Upper lobe of left lung (tissue), 6 donors: ENCODE data around the gene IL1RAP. TPM values are rescaled to one million over a fixed set of nuclear protein-coding genes. Genes with fewer than 3 reads are reported as not detected.

Experiments
- ATAC-seq, 2 donors: fragments of 200-7000 bp; cut with Tn5 transposase; one replicate each; pipeline ENCODE4 v1.9.1; 2022; ENCODE audit warnings: mild to moderate bottlenecking in 2 of 2, moderate library complexity in 2 of 2; ENCODE audit not compliant: low FRiP score in 2 of 2
- DNase-seq, 2 donors: peaks; one replicate each; pipeline ENCODE4 v3.0.0-alpha.2; 2019 to 2020
- H3K27ac ChIP-seq, 4 donors: fragments of 200-600 bp; sonication (generic); one replicate each; pipeline ENCODE4 v1.5.1; 2016 to 2019
- H3K27me3 ChIP-seq, 4 donors: fragments of 200-600 bp; sonication (generic); one replicate each; pipeline ENCODE4 v1.5.1; 2017 to 2019
- H3K36me3 ChIP-seq, 4 donors: fragments of 200-600 bp; sonication (generic); one replicate each; pipeline ENCODE4 v1.5.1; 2016 to 2019
- H3K4me1 ChIP-seq, 4 donors: fragments of 200-600 bp; sonication (generic); one replicate each; pipeline ENCODE4 v1.5.1; 2018 to 2019
- H3K4me3 ChIP-seq, 4 donors: fragments of 200-600 bp; sonication (generic); one replicate each; pipeline ENCODE4 v1.5.1; 2017 to 2019; ENCODE audit warnings: mild to moderate bottlenecking in 2 of 4, moderate library complexity in 1 of 4
- H3K9me3 ChIP-seq, 4 donors: fragments of 200-600 bp; sonication (generic); one replicate each; pipeline ENCODE4 v1.5.1; 2018 to 2019
- EP300 ChIP-seq, 4 donors: sonication (generic); formaldehyde crosslinking; IDR thresholded peaks; one replicate each; pipeline ENCODE4 v1.5.1; 2017; ENCODE audit warnings: antibody characterized with exemption in 4 of 4, control low read depth in 2 of 4
- POLR2A ChIP-seq, 4 donors: fragments of 450-650 bp; IDR thresholded peaks; one replicate each; pipeline ENCODE4 v1.5.1; 2016 to 2017; ENCODE audit warnings: antibody characterized with exemption in 4 of 4, mild to moderate bottlenecking in 2 of 4
- POLR2AphosphoS5 ChIP-seq, 2 donors: sonication (generic); formaldehyde crosslinking; IDR thresholded peaks; one replicate each; pipeline ENCODE4 v1.5.1; 2017; ENCODE audit warnings: antibody characterized with exemption in 2 of 2
- WGBS, 2 donors: methylation state at CpG; one replicate each; pipeline ENCODE4 v1.1.5; 2017 to 2018; 5-methylcytosine and 5-hydroxymethylcytosine counted together
- total RNA-seq, 6 donors: library from RNA; depleted of rRNA in 4 of 6; stranded (reverse); fragments of >200 nt in 4 of 6; gene quantifications; one replicate each; pipeline versions ENCODE4 v1.1.0 to v1.2.1, GENCODE V29; 2016 to 2021
- TF ChIP-seq, protein P1 (sequence below), 6 experiments: fragments of 450-650 bp in 4 of 6; fragments of 200-600 bp in 2 of 6; sonication (generic) in 2 of 6; IDR thresholded peaks; one replicate each; pipeline ENCODE4 v1.5.1; 2016 to 2019; ENCODE audit warnings: antibody characterized with exemption in 6 of 6
- donor health status: DM: no; HTN: no; CAD: no; lungs with moderate emphysema.
- donor health status: DM: no; HTN: yes; CAD: no; lungs with severe emphysema.

The IL1RAP gene
- total RNA-seq, 6 donors from 2014 or later: 6.3 to 29.8 (median 22.7) TPM

- WGBS, 2 donors: 97 to 100% methylated on average over 1 of the region's 1 CpG
Measured at GRCh38 chr3:190524942-190525341, 11.1 kb downstream of the IL1RAP start.

DNA sequence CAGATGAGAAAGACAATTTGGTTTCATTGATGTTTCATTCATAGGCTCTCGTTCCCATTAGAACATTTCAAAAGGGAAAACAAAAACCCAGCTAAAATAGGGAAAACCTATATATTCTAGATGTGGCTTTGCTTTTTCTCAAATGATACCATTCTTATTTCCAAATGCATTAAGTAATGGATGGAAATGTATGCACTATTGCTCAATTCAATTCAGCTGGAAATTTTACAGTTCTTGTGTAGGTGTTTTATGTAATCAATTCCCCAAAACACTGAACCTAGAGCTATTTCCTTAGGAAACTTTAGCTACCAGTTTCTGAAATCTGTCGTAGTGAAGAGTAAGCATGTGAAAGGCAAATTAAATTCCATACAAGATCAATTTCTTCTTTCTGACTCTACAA, 11.7 kb downstream of the IL1RAP start:
- no peaks in the 10 kb centered on the region for H3K27me3 ChIP-seq
- no peak for ATAC-seq
- no peak for TF ChIP-seq POLR2AphosphoS5 (IDR thresholded peaks at IDR 0.05)
- no peak for TF ChIP-seq EP300 (IDR thresholded peaks at IDR 0.05)
- TF ChIP-seq, protein P1, sequence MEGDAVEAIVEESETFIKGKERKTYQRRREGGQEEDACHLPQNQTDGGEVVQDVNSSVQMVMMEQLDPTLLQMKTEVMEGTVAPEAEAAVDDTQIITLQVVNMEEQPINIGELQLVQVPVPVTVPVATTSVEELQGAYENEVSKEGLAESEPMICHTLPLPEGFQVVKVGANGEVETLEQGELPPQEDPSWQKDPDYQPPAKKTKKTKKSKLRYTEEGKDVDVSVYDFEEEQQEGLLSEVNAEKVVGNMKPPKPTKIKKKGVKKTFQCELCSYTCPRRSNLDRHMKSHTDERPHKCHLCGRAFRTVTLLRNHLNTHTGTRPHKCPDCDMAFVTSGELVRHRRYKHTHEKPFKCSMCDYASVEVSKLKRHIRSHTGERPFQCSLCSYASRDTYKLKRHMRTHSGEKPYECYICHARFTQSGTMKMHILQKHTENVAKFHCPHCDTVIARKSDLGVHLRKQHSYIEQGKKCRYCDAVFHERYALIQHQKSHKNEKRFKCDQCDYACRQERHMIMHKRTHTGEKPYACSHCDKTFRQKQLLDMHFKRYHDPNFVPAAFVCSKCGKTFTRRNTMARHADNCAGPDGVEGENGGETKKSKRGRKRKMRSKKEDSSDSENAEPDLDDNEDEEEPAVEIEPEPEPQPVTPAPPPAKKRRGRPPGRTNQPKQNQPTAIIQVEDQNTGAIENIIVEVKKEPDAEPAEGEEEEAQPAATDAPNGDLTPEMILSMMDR (IDR thresholded peaks at IDR 0.05): no peak
- TF ChIP-seq POLR2A (IDR thresholded peaks at IDR 0.05): no peak
- peaks cover 0 to 9% (median 4%) of the 10 kb centered on the region in 4 donors for H3K4me1 ChIP-seq
- H3K9me3 ChIP-seq: no peaks in the 10 kb centered on the region
- 81 to 88% methylated on average over 2 of the region's 2 CpGs for WGBS, 2 donors
- H3K36me3 ChIP-seq: no peaks in the 10 kb centered on the region
- no peak for DNase-seq
- no peak overlapping the region for H3K27ac ChIP-seq
- no peak overlapping the region for H3K4me3 ChIP-seq

More at GRCh38 chr3:190524942-190525341, 11.1 kb downstream of the IL1RAP start:
- Histone ChIP-seq H3K4me3 (no peak overlapping the region), H3K27ac (no peak overlapping the region), H3K36me3 (no peaks in the 10 kb centered on the region), H3K27me3 (no peaks in the 10 kb centered on the region), H3K9me3 (no peaks in the 10 kb centered on the region), H3K4me1 (peaks cover 0 to 9% (median 4%) of the 10 kb centered on the region in 4 donors)
- DNase-seq: no peak
- no peak for ATAC-seq
- TF ChIP-seq EP300 (IDR thresholded peaks at IDR 0.05): no peak
- TF ChIP-seq POLR2AphosphoS5 (IDR thresholded peaks at IDR 0.05): no peak
- TF ChIP-seq POLR2A (IDR thresholded peaks at IDR 0.05): no peak
- TF ChIP-seq, protein P1 (IDR thresholded peaks at IDR 0.05): no peak

DNA sequence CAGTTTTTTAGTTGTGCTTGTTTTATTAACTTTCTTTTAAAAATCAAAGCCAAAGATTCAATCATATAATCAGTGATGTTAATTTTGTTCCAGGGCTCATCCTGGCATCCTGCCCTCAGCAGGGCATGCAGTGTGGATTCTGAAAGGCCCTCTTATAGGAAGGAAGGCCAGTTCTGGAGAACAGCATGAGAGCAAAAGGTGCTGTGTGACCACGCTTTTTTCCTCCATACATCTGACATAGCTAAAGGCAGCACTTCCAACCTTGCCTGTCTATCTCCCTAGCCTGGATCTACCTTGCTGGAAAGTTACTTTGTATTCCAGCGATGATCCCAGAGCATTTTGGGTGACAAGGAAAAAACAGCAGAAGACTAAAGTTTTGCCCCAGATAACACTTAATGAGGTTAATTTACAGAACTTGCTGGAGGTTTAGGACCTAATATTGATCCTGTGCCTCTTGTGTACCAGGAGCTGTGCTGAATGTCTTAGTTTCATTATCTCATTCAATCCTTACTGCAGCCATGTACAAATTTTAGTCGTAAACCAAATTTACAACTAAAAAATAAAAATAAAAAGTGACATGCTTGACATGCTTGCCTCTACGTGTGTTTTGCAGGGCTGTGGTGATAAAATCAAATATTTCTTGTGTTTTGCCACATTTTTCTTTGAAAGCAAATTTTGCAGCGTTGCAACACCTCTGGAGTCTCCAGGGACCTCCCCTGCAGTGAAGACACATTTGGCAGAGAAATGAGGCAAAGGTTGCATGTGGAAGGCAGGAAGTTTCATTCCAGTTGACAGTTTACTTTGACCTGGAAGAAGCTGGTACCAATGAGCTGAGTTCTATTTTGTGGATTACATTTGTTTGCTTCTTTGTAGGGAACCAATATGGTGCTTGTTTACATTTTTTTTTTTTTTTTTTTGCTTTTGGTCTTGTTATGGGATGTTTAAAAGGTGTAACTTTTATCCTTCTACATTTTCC, 13.2 kb downstream of the IL1RAP start:
- DNase-seq: no peak
- Histone ChIP-seq H3K4me3 (no peak overlapping the region), H3K4me1 (peaks cover 0 to 9% (median 4%) of the 10 kb centered on the region in 4 donors), H3K36me3 (no peaks in the 10 kb centered on the region), H3K27ac (no peak overlapping the region), H3K27me3 (no peaks in the 10 kb centered on the region), H3K9me3 (no peaks in the 10 kb centered on the region)
- WGBS, 2 donors: 76 to 83% methylated on average over 5 of the region's 5 CpGs
- TF ChIP-seq POLR2A (IDR thresholded peaks at IDR 0.05) (no peak), POLR2AphosphoS5 (IDR thresholded peaks at IDR 0.05) (no peak), EP300 (IDR thresholded peaks at IDR 0.05) (no peak)
- TF ChIP-seq, protein P1 (IDR thresholded peaks at IDR 0.05): no peak
- ATAC-seq: no peak

DNA sequence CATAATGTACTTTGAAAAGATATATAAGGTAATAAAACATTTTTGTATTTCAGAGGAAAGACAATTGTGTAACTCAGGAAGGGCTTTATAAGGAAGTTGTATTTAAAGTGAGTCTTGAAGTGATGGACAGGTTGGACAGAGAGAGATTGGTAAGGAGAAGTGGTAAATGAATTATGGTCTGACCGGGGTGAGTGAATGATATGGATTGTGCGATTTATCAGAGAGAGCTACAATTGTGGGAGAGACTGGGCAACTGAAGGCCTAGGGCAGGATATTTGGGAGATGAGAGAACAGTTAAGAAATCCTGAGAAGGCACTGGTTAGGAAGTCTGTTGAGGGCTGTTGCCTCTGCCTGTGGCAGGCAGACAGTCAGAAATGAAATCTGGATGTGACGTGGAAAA, 14.8 kb downstream of the IL1RAP start:
- no peak overlapping the region for H3K27ac ChIP-seq
- H3K4me1 ChIP-seq: peaks cover 10 to 16% (median 14%) of the 10 kb centered on the region in 4 donors
- H3K36me3 ChIP-seq: no peaks in the 10 kb centered on the region
- H3K9me3 ChIP-seq: no peaks in the 10 kb centered on the region
- 58 to 80% methylated on average over 3 of the region's 3 CpGs for WGBS, 2 donors
- no peaks in the 10 kb centered on the region for H3K27me3 ChIP-seq
- DNase-seq (no peak), ATAC-seq (no peak)
- H3K4me3 ChIP-seq: no peak overlapping the region
- TF ChIP-seq POLR2A (IDR thresholded peaks at IDR 0.05) (no peak), POLR2AphosphoS5 (IDR thresholded peaks at IDR 0.05) (no peak), EP300 (IDR thresholded peaks at IDR 0.05) (no peak)
- TF ChIP-seq, protein P1 (IDR thresholded peaks at IDR 0.05): no peak
